GOT3 (cell line): ENCODE data around the gene PLEKHF1.

ENCODE experiments used
- DNase-seq: peaks from one replicate; lab custom pipeline; 2025; ENCODE audit warnings: mixed read lengths; lab: John Stamatoyannopoulos, UW

The PLEKHF1 gene

GRCh38 chr19:29678484-29679106, 13.3 kb downstream of the PLEKHF1 start:
- no peak for DNase-seq

GRCh38 chr19:29679598-29680210, 14.4 kb downstream of the PLEKHF1 start:
- DNase-seq = no peak

GRCh38 chr19:29680447-29680846, 15.2 kb downstream of the PLEKHF1 start:
- no peak for DNase-seq

GRCh38 chr19:29680937-29681336, 15.7 kb downstream of the PLEKHF1 start:
- DNase-seq = no peak

- DNase-seq = no peak
Measured at GRCh38 chr19:29681422-29682235, 16.4 kb downstream of the PLEKHF1 start.

GRCh38 chr19:29682236-29682895, 17.1 kb downstream of the PLEKHF1 start:
- no peak for DNase-seq

- no peak for DNase-seq
Measured at GRCh38 chr19:29683009-29683408, 17.7 kb downstream of the PLEKHF1 start.

GRCh38 chr19:29685326-29685725, 20.1 kb downstream of the PLEKHF1 start:
- DNase-seq = no peak

GRCh38 chr19:29686285-29686805, 21.1 kb downstream of the PLEKHF1 start:
- no peak for DNase-seq

GRCh38 chr19:29687244-29687896, 22.1 kb downstream of the PLEKHF1 start:
- DNase-seq = peak; percentile 53

GRCh38 chr19:29687897-29688728, 22.9 kb downstream of the PLEKHF1 start:
- no peak for DNase-seq

- no peak for DNase-seq
Measured at GRCh38 chr19:29690842-29691241, 25.6 kb downstream of the PLEKHF1 start.

GRCh38 chr19:29694161-29694560, 28.9 kb downstream of the PLEKHF1 start:
- no peak for DNase-seq

- DNase-seq = peak; percentile 36
Measured at GRCh38 chr19:29694669-29695627, 29.7 kb downstream of the PLEKHF1 start.

- no peak for DNase-seq
Measured at GRCh38 chr19:29695765-29696564, 30.7 kb downstream of the PLEKHF1 start.

GRCh38 chr19:29696565-29696846, 31.2 kb downstream of the PLEKHF1 start:
- DNase-seq = no peak

- no peak for DNase-seq
Measured at GRCh38 chr19:29697523-29698261, 32.4 kb downstream of the PLEKHF1 start.

GRCh38 chr19:29699861-29700260, 34.6 kb downstream of the PLEKHF1 start:
- no peak for DNase-seq
